Mesendoderm (in vitro differentiated cells): ENCODE results near the gene JAKMIP1.

Experiments used
- DNase-seq: peaks from one replicate; pipeline ENCODE4 v3.0.0; 2013
- H2AK5ac ChIP-seq: 2 replicates; pipeline ENCODE4 v1.6.1; 2013; ENCODE audit warnings: low read length, inconsistent platforms
- H2BK120ac ChIP-seq: 2 replicates; pipeline ENCODE4 v1.6.1; 2013; ENCODE audit warnings: low read depth, mild to moderate bottlenecking, low read length, moderate library complexity, mixed read lengths
- H2BK15ac ChIP-seq: replicated peaks from 2 replicates; pipeline ENCODE4 v1.6.1; 2013; ENCODE audit warnings: low read depth, mild to moderate bottlenecking, moderate library complexity
- H2BK5ac ChIP-seq: 2 replicates; pipeline ENCODE4 v1.6.1; 2013; ENCODE audit warnings: low read length, inconsistent platforms
- H3K18ac ChIP-seq: 2 replicates; pipeline ENCODE4 v1.6.1; 2013; ENCODE audit warnings: mild to moderate bottlenecking, low read length, mixed read lengths
- H3K23ac ChIP-seq: one replicate; pipeline ENCODE4 v1.6.1; 2013; ENCODE audit warnings: low read length
- H3K27ac ChIP-seq: 2 replicates; pipeline ENCODE4 v1.5.1; 2013; ENCODE audit warnings: low read depth, mild to moderate bottlenecking, inconsistent platforms, low read length, moderate library complexity
- H3K27me3 ChIP-seq: 2 replicates; pipeline ENCODE4 v1.6.1; 2013; ENCODE audit warnings: low read length, control low read depth, mild to moderate bottlenecking, inconsistent platforms; ENCODE audit not compliant: insufficient read depth, poor library complexity
- H3K36me3 ChIP-seq: 2 replicates; pipeline ENCODE4 v1.6.1; 2013; ENCODE audit warnings: low read length, inconsistent platforms; ENCODE audit not compliant: control insufficient read depth, insufficient read depth
- H3K4ac ChIP-seq: one replicate; pipeline ENCODE4 v1.6.1; 2013; ENCODE audit warnings: low read depth, mild to moderate bottlenecking, low read length, moderate library complexity
- H3K4me1 ChIP-seq: 2 replicates; pipeline ENCODE4 v1.6.1; 2013; ENCODE audit warnings: low read depth, low read length, inconsistent platforms; ENCODE audit not compliant: control insufficient read depth
- H3K4me2 ChIP-seq: 2 replicates; pipeline ENCODE4 v1.6.1; 2013; ENCODE audit warnings: low read length
- H3K4me3 ChIP-seq: 2 replicates; pipeline ENCODE4 v1.5.1; 2013; ENCODE audit warnings: mild to moderate bottlenecking, low read length
- H3K56ac ChIP-seq: one replicate; pipeline ENCODE4 v1.6.1; 2013; ENCODE audit warnings: low read length
- H3K79me1 ChIP-seq: 2 replicates; pipeline ENCODE4 v1.6.1; 2013; ENCODE audit warnings: low read length, inconsistent platforms
- H3K79me2 ChIP-seq: 2 replicates; pipeline ENCODE4 v1.6.1; 2013; ENCODE audit warnings: mild to moderate bottlenecking, low read length; ENCODE audit not compliant: control insufficient read depth, insufficient read depth
- H3K9ac ChIP-seq: 2 replicates; pipeline ENCODE4 v1.6.1; 2013; ENCODE audit warnings: low read length, inconsistent platforms
- H4K5ac ChIP-seq: one replicate; pipeline ENCODE4 v1.6.1; 2013; ENCODE audit warnings: low read length
- H4K8ac ChIP-seq: one replicate; pipeline ENCODE4 v1.6.1; 2013; ENCODE audit warnings: low read depth, mild to moderate bottlenecking, control low read depth, low read length, moderate library complexity
- WGBS: extraction: QIAGEN DNeasy Blood & Tissue Kit; methylation state at CpG from one replicate; pipeline ENCODE4 v1.1.7; 2013; ENCODE audit warnings: low lambda C conversion rate, missing lambda C conversion rate; ENCODE audit not compliant: insufficient coverage; ENCODE audit errors: extremely low coverage; 5-methylcytosine and 5-hydroxymethylcytosine counted together

JAKMIP1 gene

DNA sequence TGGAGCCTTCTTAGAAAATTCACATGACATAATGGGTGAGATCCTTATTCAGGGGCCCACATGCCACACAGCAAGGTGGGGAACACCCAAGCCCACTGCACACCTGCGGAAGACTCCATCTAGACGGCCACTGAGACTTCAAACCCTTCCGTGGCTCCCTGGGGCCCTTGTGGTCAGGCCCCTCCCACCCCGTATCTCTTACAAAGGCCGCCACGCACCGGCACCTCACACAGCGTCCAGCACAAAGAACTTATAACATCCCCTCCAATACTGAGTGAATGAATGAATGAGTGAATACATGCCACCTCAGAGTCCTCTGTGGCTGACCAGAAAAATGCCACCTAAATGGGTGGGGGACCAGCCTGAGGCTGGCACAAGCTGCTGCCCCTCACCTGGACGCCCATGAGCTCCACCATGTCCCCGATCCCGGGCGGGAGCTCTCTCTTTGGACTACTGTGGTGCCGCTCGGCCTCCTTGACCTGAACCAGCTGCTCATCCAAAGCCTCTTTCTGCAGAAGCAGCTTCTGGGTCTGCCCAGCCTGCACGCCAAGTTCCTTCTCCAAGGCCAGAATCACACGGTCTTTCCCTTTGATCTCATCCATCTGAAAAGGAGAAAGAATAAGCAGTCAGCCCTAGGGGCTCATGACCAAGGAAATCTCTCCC lies 115.2 kb downstream of the JAKMIP1 start:
- Histone ChIP-seq H3K23ac (no peak overlapping the region), H3K79me2 (no peaks in the 10 kb centered on the region), H3K27me3 (no peaks in the 10 kb centered on the region), H3K27ac (no peak overlapping the region), H2BK5ac (no peak overlapping the region), H3K79me1 (no peaks in the 10 kb centered on the region), H2BK120ac (no peak overlapping the region), H3K4ac (no peak overlapping the region), H3K4me3 (no peak overlapping the region), H3K4me1 (no peaks in the 10 kb centered on the region), H2AK5ac (no peak overlapping the region), H3K36me3 (no peaks in the 10 kb centered on the region), H3K56ac (no peak overlapping the region), H4K5ac (no peak overlapping the region), H3K9ac (no peak overlapping the region), H3K4me2 (no peak overlapping the region), H4K8ac (no peak overlapping the region), H2BK15ac (no peak overlapping the region), H3K18ac (no peak overlapping the region)
- WGBS, result no CpG with 5 or more reads among the region's 16 CpGs
- no peak for DNase-seq

DNA sequence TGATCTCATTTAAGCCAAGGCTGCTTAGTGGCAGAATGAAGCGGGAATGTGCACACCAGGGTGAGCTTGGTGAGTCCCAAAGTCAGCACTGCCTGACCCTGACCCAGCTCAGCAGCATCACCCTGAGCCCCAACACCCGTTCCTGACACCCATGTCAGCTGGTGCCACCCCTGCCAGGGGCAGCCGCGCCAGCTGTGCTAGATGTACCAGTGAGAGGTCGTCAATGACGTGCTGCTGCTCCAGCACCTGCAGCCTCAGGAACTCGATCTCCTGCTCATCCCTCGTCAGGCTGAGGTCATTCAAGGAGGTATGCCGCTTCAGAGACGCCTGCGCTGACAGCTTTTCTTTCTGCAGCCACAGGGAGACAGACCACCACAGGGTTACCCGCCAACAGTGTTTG lies 120.4 kb downstream of the JAKMIP1 start:
- no peaks in the 10 kb centered on the region for H3K4me1 ChIP-seq
- H3K79me2 ChIP-seq, result no peaks in the 10 kb centered on the region
- no peak overlapping the region for H3K4ac ChIP-seq
- H2BK15ac ChIP-seq, result no peak overlapping the region
- H3K27ac ChIP-seq, result no peak overlapping the region
- no peaks in the 10 kb centered on the region for H3K79me1 ChIP-seq
- no peak for DNase-seq
- H3K23ac ChIP-seq, result no peak overlapping the region
- H2BK120ac ChIP-seq, result no peak overlapping the region
- no peak overlapping the region for H3K18ac ChIP-seq
- H3K36me3 ChIP-seq, result no peaks in the 10 kb centered on the region
- H3K56ac ChIP-seq, result no peak overlapping the region
- WGBS, result no CpG with 5 or more reads among the region's 12 CpGs
- H3K27me3 ChIP-seq, result no peaks in the 10 kb centered on the region
- H3K4me3 ChIP-seq, result no peak overlapping the region
- no peak overlapping the region for H2AK5ac ChIP-seq
- H4K5ac ChIP-seq, result no peak overlapping the region
- no peak overlapping the region for H4K8ac ChIP-seq
- no peak overlapping the region for H3K9ac ChIP-seq
- no peak overlapping the region for H3K4me2 ChIP-seq
- H2BK5ac ChIP-seq, result no peak overlapping the region

DNA sequence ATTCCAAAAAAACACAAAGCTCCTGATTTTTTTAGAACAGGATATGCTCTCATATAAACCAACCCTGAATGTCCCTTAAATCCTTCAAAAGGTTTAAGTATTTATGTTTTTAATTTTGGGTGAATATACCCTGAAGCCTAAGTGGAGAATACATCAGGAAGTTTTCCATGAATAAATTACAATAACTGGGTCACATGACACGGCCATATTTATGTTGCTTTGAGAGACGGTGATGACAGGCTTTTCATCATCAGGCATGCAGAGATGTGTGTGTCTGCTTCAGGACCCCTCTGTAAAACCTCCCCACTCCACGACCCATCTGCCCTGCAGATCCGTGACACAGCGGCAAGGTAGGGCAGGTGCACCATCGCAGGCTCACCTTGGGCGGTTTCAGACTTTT lies 121.8 kb downstream of the JAKMIP1 start:
- Histone ChIP-seq H2BK120ac (no peak overlapping the region), H3K23ac (no peak overlapping the region), H3K79me1 (no peaks in the 10 kb centered on the region), H3K27me3 (no peaks in the 10 kb centered on the region), H3K4me1 (no peaks in the 10 kb centered on the region), H3K27ac (no peak overlapping the region), H2AK5ac (no peak overlapping the region), H3K36me3 (no peaks in the 10 kb centered on the region), H3K4me2 (no peak overlapping the region), H2BK15ac (no peak overlapping the region), H3K79me2 (no peaks in the 10 kb centered on the region), H3K56ac (no peak overlapping the region), H3K18ac (no peak overlapping the region), H3K4me3 (no peak overlapping the region), H3K9ac (no peak overlapping the region), H2BK5ac (no peak overlapping the region), H4K8ac (no peak overlapping the region), H4K5ac (no peak overlapping the region), H3K4ac (no peak overlapping the region)
- no CpG with 5 or more reads among the region's 7 CpGs for WGBS
- no peak for DNase-seq

DNA sequence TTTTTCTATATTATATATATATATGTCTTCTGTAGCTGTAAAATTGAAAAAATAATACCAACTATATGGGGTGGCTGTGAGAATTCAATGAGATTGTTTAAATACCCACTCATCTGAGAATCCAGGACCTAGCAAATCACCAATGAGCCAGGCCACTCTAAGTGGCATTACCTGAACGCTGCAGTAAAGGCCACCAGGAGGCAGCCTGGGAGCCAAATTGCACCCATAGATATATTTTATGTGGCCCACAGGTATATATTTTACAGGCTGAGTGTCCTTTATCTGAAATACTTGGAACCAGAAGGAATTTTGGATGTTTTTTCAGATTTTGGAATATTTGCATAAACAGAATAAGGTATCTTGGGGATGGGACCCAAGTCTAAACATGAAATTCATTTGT lies 124.0 kb downstream of the JAKMIP1 start:
- Histone ChIP-seq H3K27me3 (no peaks in the 10 kb centered on the region), H3K27ac (no peak overlapping the region), H3K9ac (no peak overlapping the region), H2BK120ac (no peak overlapping the region), H3K18ac (no peak overlapping the region), H3K56ac (no peak overlapping the region), H3K4ac (no peak overlapping the region), H4K5ac (no peak overlapping the region), H3K4me2 (no peak overlapping the region), H2AK5ac (no peak overlapping the region), H4K8ac (no peak overlapping the region), H3K79me1 (no peaks in the 10 kb centered on the region), H3K79me2 (no peaks in the 10 kb centered on the region), H3K23ac (no peak overlapping the region), H3K36me3 (no peaks in the 10 kb centered on the region), H3K4me1 (peaks cover 6% of the 10 kb centered on the region), H2BK5ac (no peak overlapping the region), H3K4me3 (no peak overlapping the region), H2BK15ac (no peak overlapping the region)
- WGBS, result no CpG with 5 or more reads among the region's 1 CpG
- peak; percentile 44 for DNase-seq

DNA sequence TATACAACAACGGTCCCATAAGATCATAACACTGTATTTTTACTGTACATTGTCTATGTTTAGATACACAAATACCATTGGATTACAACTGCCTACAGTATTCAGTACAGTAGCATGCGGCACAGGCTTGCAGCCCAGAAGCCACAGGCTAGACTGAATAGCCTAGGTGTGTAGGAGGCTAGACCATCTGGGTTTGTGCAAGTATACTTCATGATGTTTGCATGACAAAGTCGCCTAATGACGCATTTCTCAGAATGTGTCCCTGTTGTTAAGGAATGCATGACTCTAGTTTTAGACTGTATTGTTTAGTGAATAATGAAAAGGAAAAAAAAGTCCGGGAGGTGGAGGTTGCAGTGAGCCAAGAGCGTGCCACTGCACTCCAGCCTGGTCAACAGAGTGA lies 125.6 kb downstream of the JAKMIP1 start:
- Histone ChIP-seq H3K79me1 (no peaks in the 10 kb centered on the region), H3K79me2 (no peaks in the 10 kb centered on the region), H3K27ac (no peak overlapping the region), H4K8ac (no peak overlapping the region), H3K18ac (no peak overlapping the region), H3K27me3 (no peaks in the 10 kb centered on the region), H3K4me1 (peaks cover 7% of the 10 kb centered on the region), H3K4me3 (no peak overlapping the region), H3K9ac (no peak overlapping the region), H4K5ac (no peak overlapping the region), H3K4ac (no peak overlapping the region), H2BK120ac (no peak overlapping the region), H2BK15ac (no peak overlapping the region), H3K23ac (no peak overlapping the region), H2BK5ac (no peak overlapping the region), H3K36me3 (no peaks in the 10 kb centered on the region), H2AK5ac (no peak overlapping the region), H3K56ac (no peak overlapping the region), H3K4me2 (no peak overlapping the region)
- WGBS, result no CpG with 5 or more reads among the region's 6 CpGs
- DNase-seq, result no peak
